GM12801 (cell line): Measurements from ENCODE around the gene AR.

Experiments
- TF ChIP-seq, protein P1 (sequence below): IDR thresholded peaks from one replicate; pipeline ENCODE4 v1.5.1; 2011; ENCODE audit warnings: control low read depth; ENCODE audit not compliant: insufficient read length; ENCODE audit errors: extremely low read depth

AR gene

DNA sequence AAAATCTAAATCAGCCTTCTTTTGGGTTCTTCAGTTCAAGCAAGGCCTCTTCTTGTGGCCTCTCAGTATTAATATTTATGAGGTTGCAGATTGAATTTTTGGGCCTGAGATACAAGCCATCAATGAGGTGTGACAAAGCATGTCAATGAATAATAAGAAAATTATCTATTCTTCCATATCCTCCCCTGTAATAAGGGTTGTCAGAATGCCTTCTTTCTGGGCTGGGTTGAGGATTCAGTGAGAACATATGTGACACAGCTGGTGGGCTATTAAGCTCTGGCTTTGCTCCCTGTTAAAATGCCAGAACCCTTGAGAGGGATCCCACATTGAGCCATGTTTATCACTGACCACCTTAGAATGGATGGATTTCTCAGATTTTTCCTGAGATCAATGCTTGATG, 187.2 kb downstream of the AR start:
- TF ChIP-seq, protein P1, sequence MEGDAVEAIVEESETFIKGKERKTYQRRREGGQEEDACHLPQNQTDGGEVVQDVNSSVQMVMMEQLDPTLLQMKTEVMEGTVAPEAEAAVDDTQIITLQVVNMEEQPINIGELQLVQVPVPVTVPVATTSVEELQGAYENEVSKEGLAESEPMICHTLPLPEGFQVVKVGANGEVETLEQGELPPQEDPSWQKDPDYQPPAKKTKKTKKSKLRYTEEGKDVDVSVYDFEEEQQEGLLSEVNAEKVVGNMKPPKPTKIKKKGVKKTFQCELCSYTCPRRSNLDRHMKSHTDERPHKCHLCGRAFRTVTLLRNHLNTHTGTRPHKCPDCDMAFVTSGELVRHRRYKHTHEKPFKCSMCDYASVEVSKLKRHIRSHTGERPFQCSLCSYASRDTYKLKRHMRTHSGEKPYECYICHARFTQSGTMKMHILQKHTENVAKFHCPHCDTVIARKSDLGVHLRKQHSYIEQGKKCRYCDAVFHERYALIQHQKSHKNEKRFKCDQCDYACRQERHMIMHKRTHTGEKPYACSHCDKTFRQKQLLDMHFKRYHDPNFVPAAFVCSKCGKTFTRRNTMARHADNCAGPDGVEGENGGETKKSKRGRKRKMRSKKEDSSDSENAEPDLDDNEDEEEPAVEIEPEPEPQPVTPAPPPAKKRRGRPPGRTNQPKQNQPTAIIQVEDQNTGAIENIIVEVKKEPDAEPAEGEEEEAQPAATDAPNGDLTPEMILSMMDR = no peak

DNA sequence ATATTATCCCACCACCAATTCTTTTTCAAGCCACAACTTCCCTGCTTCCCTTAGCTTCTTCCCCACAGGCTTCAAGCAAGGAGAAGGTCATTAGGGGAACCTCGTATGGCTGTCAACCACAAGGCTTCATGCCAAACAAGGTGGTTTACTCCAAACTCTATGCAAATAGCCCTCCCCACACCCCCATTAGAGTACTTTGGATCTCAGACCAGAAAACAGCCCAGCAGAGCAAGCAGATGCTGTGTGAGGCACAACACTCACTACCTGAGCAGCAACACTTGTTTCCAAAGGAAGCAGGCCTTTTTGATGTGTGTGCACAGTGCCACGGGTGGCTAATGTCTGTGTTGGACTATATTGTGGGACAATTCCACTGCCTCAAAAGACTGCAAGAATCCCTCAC, 189.0 kb downstream of the AR start:
- TF ChIP-seq, protein P1 = no peak

DNA sequence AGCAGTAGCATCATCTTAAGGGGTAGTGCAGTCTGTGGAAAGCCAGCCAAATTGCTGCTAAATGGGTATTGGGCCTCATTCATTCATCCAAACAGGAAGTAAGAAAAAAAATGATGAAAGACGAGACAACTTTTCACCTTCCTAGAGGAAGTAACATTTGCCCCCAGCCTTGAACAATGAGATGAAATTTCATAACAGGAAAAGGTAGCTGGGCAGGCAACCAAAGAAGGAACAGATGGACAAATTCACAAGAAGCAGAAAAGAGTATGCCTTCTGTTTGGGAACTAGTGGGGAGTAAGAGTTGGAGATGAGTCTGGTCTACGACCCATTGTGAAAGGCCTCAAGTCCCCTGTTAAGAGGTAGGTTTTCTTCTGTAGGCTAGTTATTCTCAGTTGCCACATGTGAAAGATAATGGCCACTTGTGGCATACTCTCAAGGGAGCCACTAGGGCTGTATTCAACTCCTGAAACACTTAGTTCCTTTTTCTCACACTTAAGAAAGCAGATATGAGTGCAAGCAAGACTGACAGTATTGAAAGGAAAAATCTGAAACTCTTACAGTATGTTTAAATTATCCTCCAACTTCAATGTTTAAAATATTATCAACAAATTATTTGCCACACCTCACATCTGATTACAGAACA, 190.4 kb downstream of the AR start:
- TF ChIP-seq, protein P1 = no peak

DNA sequence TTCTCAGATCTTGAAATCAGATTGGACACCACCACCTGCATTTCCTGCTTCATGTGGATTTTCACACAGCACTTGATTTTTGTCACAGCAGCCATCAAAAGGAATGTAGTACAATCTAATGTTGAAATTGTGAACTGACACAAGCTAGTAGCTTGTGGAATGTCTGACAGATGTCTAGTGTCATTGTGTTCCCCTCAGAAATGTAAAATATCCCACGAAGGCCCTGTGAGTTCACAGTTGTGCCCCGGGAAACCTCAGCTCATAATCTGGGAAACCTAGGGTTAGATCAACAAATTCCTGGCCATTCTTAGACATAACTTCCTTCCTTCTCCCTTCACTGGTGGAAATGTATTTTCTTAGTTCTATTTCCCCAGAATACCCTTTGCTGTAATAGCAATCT, 205.7 kb downstream of the AR start:
- TF ChIP-seq, protein P1 = no peak

DNA sequence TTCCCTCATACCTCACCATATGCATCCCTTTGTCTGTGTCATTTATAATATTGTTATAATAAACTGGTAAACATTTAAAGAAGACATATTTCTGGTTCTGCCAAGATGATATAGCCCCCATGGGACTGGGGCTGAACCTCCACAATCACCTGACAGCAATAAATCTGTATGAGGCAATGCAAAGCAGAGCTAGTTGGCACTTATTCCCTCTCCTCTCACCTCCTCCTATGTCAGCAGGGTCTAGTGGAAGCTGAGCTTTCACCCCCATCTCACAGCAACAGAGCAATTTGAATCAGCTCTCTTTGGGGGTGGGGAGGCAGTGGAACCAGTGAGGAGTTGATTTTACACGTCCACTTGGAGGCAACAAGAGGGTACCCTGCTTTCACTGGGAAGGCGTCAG, 206.9 kb downstream of the AR start:
- TF ChIP-seq, protein P1 = no peak

DNA sequence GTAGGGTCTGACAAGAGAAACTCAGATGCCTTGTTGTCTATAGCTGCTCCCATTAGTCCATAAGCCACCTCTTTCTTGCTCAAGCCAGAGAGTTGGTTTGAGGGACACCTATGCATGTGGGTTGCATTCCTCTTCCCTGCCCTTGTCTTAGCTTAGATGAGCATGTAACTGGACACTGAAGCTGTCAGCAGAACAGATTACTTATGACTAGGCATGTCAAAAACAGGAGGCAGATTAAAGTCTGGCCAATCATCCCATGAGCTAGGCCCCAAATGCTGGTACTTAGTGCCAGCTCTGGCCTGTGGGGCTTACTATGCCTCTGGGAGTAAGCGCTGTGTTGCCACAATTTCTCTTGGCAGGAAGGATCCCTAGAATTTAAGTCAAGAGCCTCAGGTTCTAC, 215.2 kb downstream of the AR start:
- TF ChIP-seq, protein P1 = no peak

DNA sequence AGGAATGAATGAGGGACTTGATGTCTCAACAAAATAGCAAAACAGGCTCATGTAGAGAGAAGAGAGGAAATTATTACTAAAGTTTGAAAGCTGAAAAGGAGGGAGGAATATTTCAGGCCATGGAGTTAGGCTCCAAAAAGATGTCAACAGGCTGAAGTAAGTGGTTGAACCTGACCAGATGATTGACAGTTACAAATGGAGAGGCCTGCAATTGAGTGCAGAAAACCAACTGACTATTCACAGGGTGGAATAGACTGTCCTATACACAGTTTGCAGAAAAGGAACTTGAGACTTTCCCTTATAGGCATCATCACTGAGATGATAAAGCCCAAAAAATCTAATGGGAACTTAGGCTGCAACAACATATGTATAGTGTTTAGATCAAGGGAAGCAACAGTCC, 233.3 kb downstream of the AR start:
- TF ChIP-seq, protein P1 = no peak
